NCI-H1048 (cell line): ENCODE data around the gene BCL2.

Experiments
- DNase-seq: peaks from one replicate; lab custom pipeline; 2025; lab: John Stamatoyannopoulos, UW

Gene BCL2

GRCh38 chr18:63107171-63107845, 212.3 kb downstream of the BCL2 start:
- no peak for DNase-seq

- DNase-seq, result no peak
Observed at GRCh38 chr18:63106727-63107126, 212.8 kb downstream of the BCL2 start.

- no peak for DNase-seq
Observed at GRCh38 chr18:63105636-63106316, 213.8 kb downstream of the BCL2 start.

DNA sequence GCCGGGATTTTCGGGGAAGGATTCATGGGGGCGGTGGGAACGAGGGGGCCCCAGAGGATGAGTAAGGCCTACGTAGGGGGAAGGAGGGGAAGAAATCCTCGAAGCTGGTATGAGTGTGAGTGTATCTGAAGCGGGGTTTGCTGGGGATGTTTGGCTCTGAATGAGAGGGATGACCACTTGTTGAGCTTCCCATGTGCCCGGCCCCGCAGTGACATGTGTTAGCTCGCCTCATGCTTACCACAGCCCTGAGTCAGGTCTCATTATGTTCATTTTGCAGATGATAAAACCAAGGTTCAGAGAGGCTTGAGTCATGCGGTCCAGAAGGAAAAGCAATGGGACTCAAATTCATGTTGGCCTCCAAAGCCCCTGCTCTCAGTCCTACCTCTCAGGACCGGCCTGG, 214.7 kb downstream of the BCL2 start:
- DNase-seq, result no peak

GRCh38 chr18:63102941-63103744, 216.4 kb downstream of the BCL2 start:
- no peak for DNase-seq

DNA sequence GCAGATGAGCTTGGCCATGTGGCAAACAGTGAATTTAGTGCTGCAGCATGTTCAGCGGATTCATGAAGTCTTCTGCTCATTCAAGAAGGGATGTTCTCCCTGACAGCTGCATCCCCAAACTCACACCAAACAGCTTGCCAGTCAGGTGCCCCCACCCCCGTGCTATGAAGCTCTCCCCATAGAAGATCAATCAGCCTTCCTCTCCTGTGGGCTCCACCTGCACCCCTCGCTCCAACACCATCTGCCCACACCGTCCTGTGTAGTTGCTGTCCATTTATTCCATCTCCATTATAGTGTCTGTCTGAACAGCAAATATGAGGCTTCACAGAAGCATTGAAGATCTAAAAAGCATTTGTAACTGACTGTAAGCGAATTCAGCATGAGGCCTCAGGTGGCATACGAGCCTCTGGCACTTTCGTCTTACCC, 218.9 kb downstream of the BCL2 start:
- DNase-seq, result no peak

GRCh38 chr18:63099848-63100629, 219.5 kb downstream of the BCL2 start:
- no peak for DNase-seq

- DNase-seq, result no peak
Observed at GRCh38 chr18:63099091-63099840, 220.3 kb downstream of the BCL2 start.

DNA sequence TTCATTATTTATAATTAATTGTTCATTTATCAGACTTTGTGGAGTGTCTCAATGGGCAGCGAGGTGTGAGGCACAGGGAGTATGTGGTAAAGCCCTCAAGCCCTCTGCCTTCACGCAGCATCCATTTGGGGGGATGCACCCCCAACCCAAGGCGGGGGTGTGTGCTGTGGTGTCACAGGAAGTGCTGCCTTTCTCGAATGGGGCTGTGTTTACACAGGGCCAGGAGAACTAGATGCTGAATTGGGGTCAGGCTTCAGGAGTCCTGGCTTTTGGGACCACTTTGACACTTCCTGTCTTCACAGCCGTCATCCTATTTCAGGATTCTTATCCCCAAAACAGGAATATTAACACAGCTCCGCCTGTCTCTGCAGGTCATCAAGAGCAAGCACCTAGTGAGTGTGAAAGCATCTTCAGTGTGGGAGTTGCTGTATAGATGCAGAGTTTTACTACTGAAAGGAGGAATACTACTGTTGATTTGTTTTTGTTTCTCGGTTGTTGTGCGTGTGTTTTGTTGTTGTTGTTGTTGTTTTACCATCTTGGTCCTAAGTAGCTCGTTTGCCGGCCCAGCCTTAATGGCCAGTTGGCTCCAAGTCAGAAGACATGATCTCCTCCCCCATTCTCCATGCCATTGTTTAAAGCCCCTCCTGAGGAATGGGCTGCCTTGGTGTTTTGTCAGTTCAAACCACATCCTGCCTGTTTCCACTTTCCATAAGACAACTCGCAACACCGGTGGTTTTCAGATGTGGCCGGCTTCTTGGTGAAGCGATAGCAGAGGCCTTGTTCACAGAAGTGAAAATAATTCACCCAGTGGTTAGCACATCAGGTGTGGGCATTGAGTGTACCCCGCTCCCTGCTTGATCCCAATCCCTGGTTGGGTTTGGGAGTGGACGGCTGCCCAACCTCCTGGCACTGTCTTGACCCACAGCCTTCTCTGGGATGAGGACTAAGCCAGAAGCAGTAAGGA, 221.3 kb downstream of the BCL2 start:
- DNase-seq, result no peak

DNA sequence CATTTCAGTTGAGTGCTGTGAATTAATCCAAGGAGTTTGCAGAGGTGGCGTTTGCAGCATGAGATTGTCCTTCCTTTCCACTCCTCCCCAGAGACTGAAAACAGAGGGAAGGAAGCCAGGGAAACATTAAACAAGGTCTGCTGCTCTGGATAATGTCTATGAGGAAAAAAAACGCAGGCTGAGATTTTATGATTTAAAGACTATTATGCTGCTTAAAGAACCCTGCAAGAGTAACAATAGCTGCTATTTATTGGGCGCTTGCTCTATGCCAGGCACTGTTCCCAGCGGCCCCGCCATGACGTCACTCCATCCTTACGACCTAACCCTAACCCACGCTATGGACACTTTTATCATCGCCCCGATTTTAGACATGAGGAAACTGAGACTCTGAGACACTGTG, 222.4 kb downstream of the BCL2 start:
- no peak for DNase-seq

DNA sequence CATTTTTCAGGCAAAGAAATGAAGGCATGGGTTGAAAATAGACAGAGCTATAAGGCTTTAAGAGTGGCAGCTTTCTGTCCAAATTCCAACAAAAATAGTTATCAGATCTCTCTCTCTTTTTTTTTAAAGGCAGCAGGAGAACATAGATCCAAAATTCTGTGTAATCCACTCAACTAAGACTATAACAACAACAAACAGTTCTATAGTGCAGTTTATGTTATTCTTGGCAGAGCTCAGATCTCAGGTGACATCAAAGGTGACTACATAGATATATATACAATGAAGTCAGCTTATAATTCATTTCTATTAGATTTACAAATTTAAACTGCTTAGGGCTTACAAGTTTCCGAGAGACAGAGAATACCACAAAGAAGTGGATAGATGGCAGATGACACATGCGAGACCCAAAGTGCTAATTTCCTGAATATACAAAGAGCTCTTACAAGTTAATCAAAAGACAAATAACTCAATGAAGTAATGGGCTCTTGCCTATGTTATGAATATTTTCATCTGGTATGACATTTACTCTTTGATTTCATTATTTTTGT, 223.2 kb downstream of the BCL2 start:
- no peak for DNase-seq

GRCh38 chr18:63095768-63096167, 223.8 kb downstream of the BCL2 start:
- DNase-seq, result no peak

GRCh38 chr18:63091671-63092364, 227.8 kb downstream of the BCL2 start:
- no peak for DNase-seq

DNA sequence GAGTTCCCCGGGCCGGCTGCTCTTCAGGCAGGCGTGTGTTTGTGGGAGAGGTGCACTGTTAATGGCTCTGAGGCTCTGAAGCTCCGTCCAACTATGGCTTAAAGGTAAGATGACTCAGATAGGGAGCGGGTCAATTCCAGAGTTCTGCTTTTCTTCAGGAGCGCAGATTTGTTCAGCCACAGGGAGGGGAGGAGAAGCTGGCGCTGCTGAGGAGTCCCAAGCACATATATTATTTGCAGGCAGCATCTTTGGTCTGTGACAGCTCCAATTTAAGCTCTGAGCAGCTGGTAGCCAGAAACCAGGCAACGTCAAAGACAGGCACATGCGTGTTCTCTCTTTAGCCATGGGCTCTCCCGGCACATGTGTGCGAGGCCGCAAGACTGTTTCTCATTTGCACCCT, 229.2 kb downstream of the BCL2 start:
- no peak for DNase-seq

GRCh38 chr18:63089041-63089440, 230.5 kb downstream of the BCL2 start:
- DNase-seq, result no peak

- no peak for DNase-seq
Observed at GRCh38 chr18:63088262-63088661, 231.3 kb downstream of the BCL2 start.

GRCh38 chr18:63087421-63088230, 231.9 kb downstream of the BCL2 start:
- DNase-seq, result no peak

- no peak for DNase-seq
Observed at GRCh38 chr18:63085611-63086010, 234.0 kb downstream of the BCL2 start.
